HepG2 (cell line): Measurements from ENCODE around the gene ARPC1B. TPM values are rescaled to one million over a fixed set of nuclear protein-coding genes. Genes with fewer than 3 reads are reported as not detected.

Experiments
- ATAC-seq: fragments of 200-7000 bp; cut with Tn5 transposase; 3 replicates; pipeline ENCODE4 v1.9.1; 2020; ENCODE audit warnings: mild to moderate bottlenecking, moderate library complexity
- BruUV-seq: library from RNA; stranded (reverse); fragments of 400-500 nt; replicated peaks from 2 replicates; lab custom pipeline; 2021; lab: Mats Ljungman, UMichigan
- CTCF ChIA-PET: fragments of 300-600 bp; formaldehyde crosslinking; extraction: SDS; loops from one replicate; lab custom pipeline; 2021; ENCODE audit warnings: low total read pairs, inconsistent platforms, low intra/inter-chr PET ratio; lab: Yijun Ruan, JAX
- POLR2A ChIA-PET: fragments of 350-600 bp; sonication (Branson Sonifier 250); formaldehyde crosslinking; loops from one replicate; lab custom pipeline; 2020; ENCODE audit warnings: antibody characterized with exemption, inconsistent platforms; lab: Yijun Ruan, JAX
- DNase-seq: peaks from one replicate; pipeline ENCODE4 v3.0.0-alpha.2; 2015; ENCODE audit warnings: low spot score
- FAIRE-seq: peaks from 3 replicates; lab custom pipeline; 2011; peaks lifted over from hg19 to GRCh38; lab: Jason Lieb, UNC
- H2AFZ ChIP-seq: one replicate; pipeline ENCODE4 v1.6.1; 2011; ENCODE audit warnings: low read length, inconsistent platforms
- H3K27ac ChIP-seq: fragments of 300-600 bp; 3 replicates; pipeline ENCODE4 v1.8.0; 2011; ENCODE audit warnings: mixed run types, mild to moderate bottlenecking, mixed read lengths, low read length, inconsistent platforms; ENCODE audit not compliant: insufficient read depth; ENCODE audit errors: extremely low read length
- H3K27me3 ChIP-seq, 2 experiments: fragments of 200-600 bp in 1 of 2; 2 replicates in 1 of 2; 3 replicates in 1 of 2; pipeline versions ENCODE4 v1.6.0 to v1.8.0; 2011; ENCODE audit warnings: low read length in 2 of 2, mild to moderate bottlenecking in 2 of 2, moderate library complexity in 2 of 2, inconsistent platforms in 1 of 2; ENCODE audit not compliant: insufficient read depth in 2 of 2, control insufficient read depth in 1 of 2
- H3K36me3 ChIP-seq, 2 experiments: fragments of 200-600 bp in 1 of 2; replicated peaks in 1 of 2; 2 replicates in 1 of 2; 3 replicates in 1 of 2; pipeline versions ENCODE4 v1.5.1 to v1.8.0; 2011; ENCODE audit warnings: low read length in 2 of 2, inconsistent platforms in 1 of 2; ENCODE audit not compliant: insufficient read depth in 2 of 2, control insufficient read depth in 1 of 2
- H3K4me1 ChIP-seq: 2 replicates; pipeline ENCODE4 v1.5.1; 2012; ENCODE audit warnings: low read length, inconsistent platforms; ENCODE audit not compliant: insufficient read depth
- H3K4me2 ChIP-seq: 2 replicates; pipeline ENCODE4 v1.6.0; 2011; ENCODE audit warnings: low read depth, low read length, inconsistent platforms
- H3K4me3 ChIP-seq, 3 experiments: fragments of 200-600 bp in 1 of 3; sonication (generic), shearing (Covaris generic) in 1 of 3; replicated peaks in 1 of 3; 2 replicates each; pipeline ENCODE4 v1.5.1; 2011 to 2016; ENCODE audit warnings: low read length in 3 of 3, inconsistent platforms in 2 of 3, low read depth in 2 of 3, mild to moderate bottlenecking in 2 of 3, control low read depth in 1 of 3, mixed read lengths in 1 of 3; ENCODE audit not compliant: insufficient read depth in 1 of 3
- H3K79me2 ChIP-seq: one replicate; pipeline ENCODE4 v1.6.1; 2011; ENCODE audit warnings: low read length, inconsistent platforms; ENCODE audit not compliant: insufficient read depth
- H3K9ac ChIP-seq: 2 replicates; pipeline ENCODE4 v1.6.0; 2011; ENCODE audit warnings: mild to moderate bottlenecking, low read depth, low read length, inconsistent platforms; ENCODE audit not compliant: insufficient read depth
- H3K9me3 ChIP-seq: 2 replicates; pipeline ENCODE4 v1.5.1; 2012; ENCODE audit warnings: mild to moderate bottlenecking, low read length
- H4K20me1 ChIP-seq: 2 replicates; pipeline ENCODE4 v1.6.0; 2011; ENCODE audit warnings: inconsistent platforms, mild to moderate bottlenecking, low read length, moderate library complexity; ENCODE audit not compliant: insufficient read depth
- CEBPB ChIP-seq: IDR thresholded peaks from 2 replicates; pipeline ENCODE4 v1.6.1; 2011; ENCODE audit warnings: low read depth, low read length, improper control_type of control experiment, borderline replicate concordance
- DBP ChIP-seq: sonication (generic); formaldehyde crosslinking; IDR thresholded peaks from 2 replicates; pipeline ENCODE4 v1.4.0; 2020; ENCODE audit warnings: missing genetic modification reagents; ENCODE audit errors: not compliant biosample characterization
- IRF1 ChIP-seq: sonication (generic); formaldehyde crosslinking; IDR thresholded peaks from 2 replicates; pipeline ENCODE4 v1.4.0; 2020; ENCODE audit warnings: low read depth, mild to moderate bottlenecking, missing genetic modification reagents
- NFYB ChIP-seq: sonication (generic); formaldehyde crosslinking; IDR thresholded peaks from 2 replicates; pipeline ENCODE4 v1.4.0; 2020; ENCODE audit warnings: missing genetic modification reagents
- PBX2 ChIP-seq: IDR thresholded peaks from 2 replicates; pipeline ENCODE4 v1.6.1; 2016; ENCODE audit warnings: control low read depth
- THAP11 ChIP-seq: IDR thresholded peaks from 2 replicates; pipeline ENCODE4 v1.6.1; 2016; ENCODE audit warnings: missing biosample characterization, missing genetic modification reagents
- ZNF3 ChIP-seq: IDR thresholded peaks from 2 replicates; pipeline ENCODE4 v1.7.0; 2017; ENCODE audit warnings: inconsistent platforms
- ZNF484 ChIP-seq: sonication (generic); formaldehyde crosslinking; IDR thresholded peaks from 2 replicates; pipeline ENCODE4 v1.5.1; 2020; ENCODE audit warnings: mild to moderate bottlenecking, low read depth, missing genetic modification reagents, borderline replicate concordance
- ZXDC ChIP-seq: sonication (generic); formaldehyde crosslinking; IDR thresholded peaks from 2 replicates; pipeline ENCODE4 v1.5.0; 2020; ENCODE audit warnings: mild to moderate bottlenecking, missing genetic modification reagents
- WGBS: methylation state at CpG from one replicate; pipeline ENCODE4 v1.1.6; 2017; ENCODE audit warnings: low lambda C conversion rate; 5-methylcytosine and 5-hydroxymethylcytosine counted together
- in situ Hi-C: cut with HindIII; loops from 2 replicates; pipeline ENCODE4 v1.10.0; 2017; ENCODE audit warnings: low pct_unique_long_range_greater_than_20kb; ENCODE audit not compliant: extremely low pct_ligation_motif_present
- intact Hi-C: fragments of 100-400 bp; cut with micrococcal nuclease; formaldehyde crosslinking; loops from one replicate; pipeline ENCODE4 v1.10.0; 2022; ENCODE audit not compliant: unreplicated experiment
- polyA plus RNA-seq, 8 experiments: library from polyadenylated mRNA; depleted of rRNA in 3 of 8; stranded (reverse) in 7 of 8; unstranded in 1 of 8; fragments of >200 nt; fragmentation: Illumina TruSeq in 4 of 8; extraction: Trizol in 4 of 8; gene quantifications; 2 replicates each; pipeline versions ENCODE4 v1.2.1 to v1.2.3, GENCODE V29; 2011 to 2016; ENCODE audit warnings: low read depth in 4 of 8, missing spikeins in 1 of 8, mixed read lengths in 1 of 8; ENCODE audit not compliant: insufficient read depth in 1 of 8
- total RNA-seq, 5 experiments: library from RNA; depleted of rRNA; stranded (reverse); fragments of >200 nt; fragmentation: Illumina TruSeq; extraction: Trizol; gene quantifications; 2 replicates each; pipeline ENCODE4 v1.2.3, GENCODE V29; 2016; ENCODE audit warnings: low read depth in 1 of 5

ARPC1B gene
- total and polyA plus RNA-seq, 2 of the 13 experiments (the other 11 are each of a cell fraction or from before 2014, with no cell fraction given): 72.9 to 89.1 TPM

- CTCF ChIA-PET: no interaction called here
- Histone ChIP-seq H3K4me3 (no peak overlapping the region), H3K27me3 (no peaks in the 10 kb centered on the region), H3K36me3 (peaks cover 12 to 30% of the 10 kb centered on the region in 2 experiments), H3K4me1 (peaks cover 24% of the 10 kb centered on the region), H2AFZ (no peak overlapping the region), H3K9me3 (no peaks in the 10 kb centered on the region), H3K4me2 (no peak overlapping the region), H4K20me1 (no peaks in the 10 kb centered on the region), H3K79me2 (no peaks in the 10 kb centered on the region), H3K27ac (no peak overlapping the region), H3K9ac (no peak overlapping the region)
- intact Hi-C loops (no loop called here), in situ Hi-C loops (no loop called here)
- no peak for TF ChIP-seq IRF1 (CRISPR knock-in tag)
- TF ChIP-seq THAP11 (CRISPR knock-in tag): no peak
- TF ChIP-seq PBX2 (CRISPR knock-in tag): no peak
- TF ChIP-seq NFYB (CRISPR knock-in tag): no peak
- TF ChIP-seq ZXDC (CRISPR knock-in tag): no peak
- TF ChIP-seq DBP (CRISPR knock-in tag): no peak
- no peak for TF ChIP-seq ZNF3
- no peak for TF ChIP-seq ZNF484 (CRISPR knock-in tag)
- TF ChIP-seq CEBPB: no peak
- BruUV-seq: no TSS peak
- WGBS: 94% methylated on average over 6 of the region's 8 CpGs
- no peak for FAIRE-seq
- POLR2A ChIA-PET: interaction anchor here (1.1 kb wide), 1 partner anchor 9 kb away, joined by 3 read pairs; the partner anchor contains the start of genes CPSF4 and PTCD1
- ATAC-seq: no peak
- no peak for DNase-seq
Observed at GRCh38 chr7:99429756-99430155, 55.2 kb downstream of the ARPC1B start.
